ENCODE data around the gene BTN3A1. TPM values are rescaled to one million over a fixed set of nuclear protein-coding genes. Genes with fewer than 3 reads are reported as not detected.
A peak's percentile ranks its signal among the peaks of the same experiment; 100 is the strongest.

Gene BTN3A1
- total and polyA plus RNA-seq, 2 donors (not counting 1 experiment from before 2014, with no cell fraction given) = 31.6 to 42.9 TPM

DNA sequence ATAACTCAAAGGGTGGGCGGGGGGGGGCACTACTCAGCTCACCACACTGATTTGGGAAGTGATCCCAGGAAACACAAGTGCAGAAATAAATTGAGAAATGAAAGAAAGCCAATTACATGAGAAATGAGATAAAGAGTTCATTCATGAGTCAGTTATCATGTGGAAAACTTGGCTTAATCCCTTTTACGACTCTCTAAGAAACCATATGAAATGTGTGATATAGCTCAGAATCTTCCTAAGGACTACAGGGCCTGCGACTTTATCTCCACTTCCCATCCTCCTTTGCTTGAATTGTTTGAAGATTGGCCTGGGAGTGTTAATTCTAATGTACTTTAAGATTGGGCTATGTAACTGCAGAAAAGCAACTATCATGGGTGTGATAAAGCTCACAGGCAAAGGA, 22.8 kb upstream of the BTN3A1 start:
- Histone ChIP-seq H3K36me3 (ENCODE audit: control insufficient read depth, insufficient read depth, low read length) (no peaks in the 10 kb centered on the region), H3K4me2 (ENCODE audit: extremely low read depth, insufficient read depth, low read length) (no peak overlapping the region), H3K4me1 (ENCODE audit: control insufficient read depth, extremely low read depth, insufficient read depth, low read length) (peaks cover 2% of the 10 kb centered on the region), H3K27ac (ENCODE audit: insufficient read depth, low read length) (no peak overlapping the region), H3K27me3 (ENCODE audit: control insufficient read depth, insufficient read depth, low read length) (no peaks in the 10 kb centered on the region), H4K20me1 (ENCODE audit: control insufficient read depth, extremely low read depth, insufficient read depth, low read length) (no peaks in the 10 kb centered on the region), H2AFZ (ENCODE audit: low read length) (no peak overlapping the region), H3K4me3 (replicated peaks in 1 of 4; ENCODE audit: control extremely low read depth in 1 of 4, insufficient read depth in 1 of 4, low read depth in 3 of 4, low read length in 4 of 4) (no peak overlapping the region), H3K9me3 (ENCODE audit: control insufficient read depth, insufficient read depth, low read depth, low read length) (no peaks in the 10 kb centered on the region), H3K9ac (ENCODE audit: insufficient read depth, low read length) (no peak overlapping the region), H3K79me2 (ENCODE audit: control insufficient read depth, insufficient read depth, low read length) (no peaks in the 10 kb centered on the region)
- TF ChIP-seq, protein P1, sequence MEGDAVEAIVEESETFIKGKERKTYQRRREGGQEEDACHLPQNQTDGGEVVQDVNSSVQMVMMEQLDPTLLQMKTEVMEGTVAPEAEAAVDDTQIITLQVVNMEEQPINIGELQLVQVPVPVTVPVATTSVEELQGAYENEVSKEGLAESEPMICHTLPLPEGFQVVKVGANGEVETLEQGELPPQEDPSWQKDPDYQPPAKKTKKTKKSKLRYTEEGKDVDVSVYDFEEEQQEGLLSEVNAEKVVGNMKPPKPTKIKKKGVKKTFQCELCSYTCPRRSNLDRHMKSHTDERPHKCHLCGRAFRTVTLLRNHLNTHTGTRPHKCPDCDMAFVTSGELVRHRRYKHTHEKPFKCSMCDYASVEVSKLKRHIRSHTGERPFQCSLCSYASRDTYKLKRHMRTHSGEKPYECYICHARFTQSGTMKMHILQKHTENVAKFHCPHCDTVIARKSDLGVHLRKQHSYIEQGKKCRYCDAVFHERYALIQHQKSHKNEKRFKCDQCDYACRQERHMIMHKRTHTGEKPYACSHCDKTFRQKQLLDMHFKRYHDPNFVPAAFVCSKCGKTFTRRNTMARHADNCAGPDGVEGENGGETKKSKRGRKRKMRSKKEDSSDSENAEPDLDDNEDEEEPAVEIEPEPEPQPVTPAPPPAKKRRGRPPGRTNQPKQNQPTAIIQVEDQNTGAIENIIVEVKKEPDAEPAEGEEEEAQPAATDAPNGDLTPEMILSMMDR (conservative IDR thresholded peaks at IDR 0.05 in 1 of 2, IDR thresholded peaks at IDR 0.05 in 1 of 2; ENCODE audit: low read depth in 1 of 2, low read length in 2 of 2) = no peak
- no peak for TF ChIP-seq EZH2 (IDR thresholded peaks at IDR 0.05; ENCODE audit: low read length, missing control alignments)
- DNase-seq (ENCODE audit: low read depth in 2 of 2) = peak in 1 of 2 donors; percentile 44

DNA sequence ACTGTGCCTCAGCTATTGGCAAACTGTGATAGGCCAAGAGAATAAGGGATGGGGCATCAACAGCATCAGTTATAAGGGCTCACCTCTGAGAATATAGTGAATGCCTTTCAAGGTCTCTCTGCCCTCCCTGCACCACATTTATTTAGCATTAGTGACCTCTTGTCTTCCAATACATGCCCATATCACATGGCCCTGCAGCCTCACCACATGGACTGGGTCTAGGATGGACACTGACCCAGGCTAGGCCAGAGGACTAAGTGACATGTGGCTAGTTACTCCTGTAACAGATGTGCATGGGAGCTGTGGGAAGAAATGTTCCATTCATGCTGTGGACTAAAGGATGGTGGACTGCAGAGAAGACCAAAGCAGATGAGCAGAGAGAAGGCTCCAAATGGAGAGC, 22.3 kb upstream of the BTN3A1 start:
- Histone ChIP-seq H3K27me3 (ENCODE audit: control insufficient read depth, insufficient read depth, low read length) (no peaks in the 10 kb centered on the region), H3K27ac (ENCODE audit: insufficient read depth, low read length) (no peak overlapping the region), H3K4me1 (ENCODE audit: control insufficient read depth, extremely low read depth, insufficient read depth, low read length) (peaks cover 2% of the 10 kb centered on the region), H3K9ac (ENCODE audit: insufficient read depth, low read length) (no peak overlapping the region), H3K9me3 (ENCODE audit: control insufficient read depth, insufficient read depth, low read depth, low read length) (no peaks in the 10 kb centered on the region), H3K4me3 (replicated peaks in 1 of 4; ENCODE audit: control extremely low read depth in 1 of 4, insufficient read depth in 1 of 4, low read depth in 3 of 4, low read length in 4 of 4) (no peak overlapping the region), H3K4me2 (ENCODE audit: extremely low read depth, insufficient read depth, low read length) (no peak overlapping the region), H3K79me2 (ENCODE audit: control insufficient read depth, insufficient read depth, low read length) (no peaks in the 10 kb centered on the region), H4K20me1 (ENCODE audit: control insufficient read depth, extremely low read depth, insufficient read depth, low read length) (no peaks in the 10 kb centered on the region), H2AFZ (ENCODE audit: low read length) (no peak overlapping the region), H3K36me3 (ENCODE audit: control insufficient read depth, insufficient read depth, low read length) (no peaks in the 10 kb centered on the region)
- TF ChIP-seq, protein P1 (conservative IDR thresholded peaks at IDR 0.05 in 1 of 2, IDR thresholded peaks at IDR 0.05 in 1 of 2; ENCODE audit: low read depth in 1 of 2, low read length in 2 of 2) = no peak
- TF ChIP-seq EZH2 (IDR thresholded peaks at IDR 0.05; ENCODE audit: low read length, missing control alignments) = no peak
- no peak for DNase-seq (ENCODE audit: low read depth in 2 of 2)

DNA sequence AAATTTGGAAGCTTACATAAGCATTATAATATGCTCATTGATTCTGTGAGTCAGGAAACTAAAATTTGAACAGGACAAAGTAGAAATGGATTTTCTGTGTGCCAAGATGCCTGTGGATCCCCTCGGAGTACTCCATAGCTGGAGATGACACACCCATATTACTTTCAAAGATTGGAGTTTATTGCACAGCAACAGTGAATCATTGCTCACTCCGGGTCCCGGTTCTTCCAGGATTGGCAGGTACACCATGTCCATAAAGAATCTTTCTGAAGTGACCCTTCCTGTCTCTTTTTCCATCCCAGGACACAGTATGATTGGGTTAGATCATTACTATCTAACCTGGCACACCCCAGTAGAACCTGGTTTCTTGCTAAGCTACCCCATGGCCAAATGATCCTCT, 21.8 kb upstream of the BTN3A1 start:
- no peaks in the 10 kb centered on the region for H4K20me1 ChIP-seq (ENCODE audit: control insufficient read depth, extremely low read depth, insufficient read depth, low read length)
- H3K27ac ChIP-seq (ENCODE audit: insufficient read depth, low read length) = no peak overlapping the region
- no peaks in the 10 kb centered on the region for H3K79me2 ChIP-seq (ENCODE audit: control insufficient read depth, insufficient read depth, low read length)
- peaks cover 2% of the 10 kb centered on the region for H3K4me1 ChIP-seq (ENCODE audit: control insufficient read depth, extremely low read depth, insufficient read depth, low read length)
- no peaks in the 10 kb centered on the region for H3K9me3 ChIP-seq (ENCODE audit: control insufficient read depth, insufficient read depth, low read depth, low read length)
- no peak overlapping the region for H3K9ac ChIP-seq (ENCODE audit: insufficient read depth, low read length)
- no peaks in the 10 kb centered on the region for H3K27me3 ChIP-seq (ENCODE audit: control insufficient read depth, insufficient read depth, low read length)
- H3K4me2 ChIP-seq (ENCODE audit: extremely low read depth, insufficient read depth, low read length) = no peak overlapping the region
- TF ChIP-seq, protein P1 (conservative IDR thresholded peaks at IDR 0.05 in 1 of 2, IDR thresholded peaks at IDR 0.05 in 1 of 2; ENCODE audit: low read depth in 1 of 2, low read length in 2 of 2) = no peak
- TF ChIP-seq EZH2 (IDR thresholded peaks at IDR 0.05; ENCODE audit: low read length, missing control alignments) = no peak
- no peak overlapping the region for H2AFZ ChIP-seq (ENCODE audit: low read length)
- H3K4me3 ChIP-seq (replicated peaks in 1 of 4; ENCODE audit: control extremely low read depth in 1 of 4, insufficient read depth in 1 of 4, low read depth in 3 of 4, low read length in 4 of 4) = no peak overlapping the region
- H3K36me3 ChIP-seq (ENCODE audit: control insufficient read depth, insufficient read depth, low read length) = no peaks in the 10 kb centered on the region
- DNase-seq (ENCODE audit: low read depth in 2 of 2) = no peak

All from fibroblast of lung (primary cell).